HepG2 (cell line): ENCODE measurements around the gene PPRC1. TPM values are rescaled to one million over a fixed set of nuclear protein-coding genes. Genes with fewer than 3 reads are reported as not detected.
A peak's percentile ranks its signal among the peaks of the same experiment; 100 is the strongest.

Experiments used
- ARNT2 ChIP-seq: sonication (generic); formaldehyde crosslinking; IDR thresholded peaks from 2 replicates; pipeline ENCODE4 v1.8.0; 2022; ENCODE audit warnings: mild to moderate bottlenecking, low read depth, missing genetic modification reagents, moderate library complexity
- ATF2 ChIP-seq: sonication (generic); formaldehyde crosslinking; IDR thresholded peaks from 2 replicates; pipeline ENCODE4 v1.4.0; 2020; ENCODE audit warnings: missing genetic modification reagents
- FOXP1 ChIP-seq, 2 experiments: fragments of 450-650 bp in 1 of 2; IDR thresholded peaks; 2 replicates each; pipeline ENCODE4 v1.6.1; 2017 to 2018; ENCODE audit warnings: antibody characterized with exemption in 1 of 2
- GLI4 ChIP-seq: sonication (generic); formaldehyde crosslinking; IDR thresholded peaks from 2 replicates; pipeline ENCODE4 v1.5.1; 2020; ENCODE audit warnings: missing genetic modification reagents, mild to moderate bottlenecking, moderate library complexity, borderline replicate concordance
- HBP1 ChIP-seq: IDR thresholded peaks from 2 replicates; pipeline ENCODE4 v1.6.1; 2016; ENCODE audit warnings: low read depth, control low read depth
- HMGA1 ChIP-seq: sonication (generic); formaldehyde crosslinking; conservative IDR thresholded peaks from 2 replicates; pipeline ENCODE4 v1.4.0; 2020; ENCODE audit warnings: missing genetic modification reagents
- JUND ChIP-seq: sonication (generic); formaldehyde crosslinking; IDR thresholded peaks from 2 replicates; pipeline ENCODE4 v1.8.0; 2022; ENCODE audit warnings: mild to moderate bottlenecking, missing genetic modification reagents
- KAT8 ChIP-seq: IDR thresholded peaks from 2 replicates; pipeline ENCODE4 v1.6.1; 2016; ENCODE audit warnings: missing genetic modification reagents, missing compliant biosample characterization
- POLR2G ChIP-seq: fragments of 200-400 bp; formaldehyde crosslinking; IDR thresholded peaks from 2 replicates; pipeline ENCODE4 v1.6.1; 2018; ENCODE audit warnings: mild to moderate bottlenecking, low read depth, low read length, moderate library complexity
- RAD21 ChIP-seq: fragments of 450-650 bp; formaldehyde crosslinking; IDR thresholded peaks from 2 replicates; pipeline ENCODE4 v1.5.0; 2020; ENCODE audit warnings: mild to moderate bottlenecking
- RXRA ChIP-seq: sonication (generic); formaldehyde crosslinking; IDR thresholded peaks from 2 replicates; pipeline ENCODE4 v1.5.1; 2020; ENCODE audit warnings: missing genetic modification reagents
- SNAPC2 ChIP-seq: sonication (generic); formaldehyde crosslinking; IDR thresholded peaks from 2 replicates; pipeline ENCODE4 v1.8.1; 2022; ENCODE audit warnings: mild to moderate bottlenecking, missing genetic modification reagents
- SRSF9 ChIP-seq: fragments of 200-400 bp; formaldehyde crosslinking; IDR thresholded peaks from 2 replicates; pipeline ENCODE4 v1.6.1; 2018; ENCODE audit warnings: borderline replicate concordance, mild to moderate bottlenecking, low read depth, low read length; ENCODE audit not compliant: insufficient read depth, poor library complexity, severe bottlenecking
- STAT6 ChIP-seq: sonication (generic); formaldehyde crosslinking; IDR thresholded peaks from 2 replicates; pipeline ENCODE4 v1.4.0; 2020; ENCODE audit warnings: missing genetic modification reagents, mild to moderate bottlenecking, borderline replicate concordance
- ZFX ChIP-seq: sonication (generic); formaldehyde crosslinking; IDR thresholded peaks from 2 replicates; pipeline ENCODE4 v1.4.0; 2020; ENCODE audit warnings: mild to moderate bottlenecking, low read depth, missing genetic modification reagents, moderate library complexity
- ZNF274 ChIP-seq: sonication (generic); formaldehyde crosslinking; IDR thresholded peaks from 2 replicates; pipeline ENCODE4 v1.5.1; 2020; ENCODE audit warnings: mild to moderate bottlenecking, missing genetic modification reagents
- ZNF331 ChIP-seq: sonication (generic); formaldehyde crosslinking; IDR thresholded peaks from 2 replicates; pipeline ENCODE4 v1.4.0; 2020; ENCODE audit warnings: missing genetic modification reagents
- ZNF350 ChIP-seq: sonication (generic); formaldehyde crosslinking; IDR thresholded peaks from 2 replicates; pipeline ENCODE4 v1.4.0; 2020; ENCODE audit warnings: mild to moderate bottlenecking, low read depth, missing genetic modification reagents, borderline replicate concordance
- polyA plus RNA-seq, 8 experiments: library from polyadenylated mRNA; depleted of rRNA in 3 of 8; stranded (reverse) in 7 of 8; unstranded in 1 of 8; fragments of >200 nt; fragmentation: Illumina TruSeq in 4 of 8; extraction: Trizol in 4 of 8; gene quantifications; 2 replicates each; pipeline versions ENCODE4 v1.2.1 to v1.2.3, GENCODE V29; 2011 to 2016; ENCODE audit warnings: low read depth in 4 of 8, missing spikeins in 1 of 8, mixed read lengths in 1 of 8; ENCODE audit not compliant: insufficient read depth in 1 of 8
- total RNA-seq, 5 experiments: library from RNA; depleted of rRNA; stranded (reverse); fragments of >200 nt; fragmentation: Illumina TruSeq; extraction: Trizol; gene quantifications; 2 replicates each; pipeline ENCODE4 v1.2.3, GENCODE V29; 2016; ENCODE audit warnings: low read depth in 1 of 5
- TF ChIP-seq, protein P1 (sequence below): IDR thresholded peaks from 2 replicates; pipeline ENCODE4 v1.6.1; 2018; ENCODE audit warnings: missing genetic modification reagents, mild to moderate bottlenecking, missing compliant biosample characterization
- TF ChIP-seq, protein P2 (sequence below): IDR thresholded peaks from 2 replicates; pipeline ENCODE4 v1.6.1; 2016; ENCODE audit warnings: low read depth, borderline replicate concordance
- TF ChIP-seq, protein P3 (sequence below): IDR thresholded peaks from 2 replicates; pipeline ENCODE4 v1.6.1; 2016; ENCODE audit warnings: mild to moderate bottlenecking, missing biosample characterization, missing genetic modification reagents

The PPRC1 gene
- total and polyA plus RNA-seq, 2 of the 13 experiments (the other 11 are each of a cell fraction or from before 2014, with no cell fraction given) = 18.7 to 24.2 TPM

DNA sequence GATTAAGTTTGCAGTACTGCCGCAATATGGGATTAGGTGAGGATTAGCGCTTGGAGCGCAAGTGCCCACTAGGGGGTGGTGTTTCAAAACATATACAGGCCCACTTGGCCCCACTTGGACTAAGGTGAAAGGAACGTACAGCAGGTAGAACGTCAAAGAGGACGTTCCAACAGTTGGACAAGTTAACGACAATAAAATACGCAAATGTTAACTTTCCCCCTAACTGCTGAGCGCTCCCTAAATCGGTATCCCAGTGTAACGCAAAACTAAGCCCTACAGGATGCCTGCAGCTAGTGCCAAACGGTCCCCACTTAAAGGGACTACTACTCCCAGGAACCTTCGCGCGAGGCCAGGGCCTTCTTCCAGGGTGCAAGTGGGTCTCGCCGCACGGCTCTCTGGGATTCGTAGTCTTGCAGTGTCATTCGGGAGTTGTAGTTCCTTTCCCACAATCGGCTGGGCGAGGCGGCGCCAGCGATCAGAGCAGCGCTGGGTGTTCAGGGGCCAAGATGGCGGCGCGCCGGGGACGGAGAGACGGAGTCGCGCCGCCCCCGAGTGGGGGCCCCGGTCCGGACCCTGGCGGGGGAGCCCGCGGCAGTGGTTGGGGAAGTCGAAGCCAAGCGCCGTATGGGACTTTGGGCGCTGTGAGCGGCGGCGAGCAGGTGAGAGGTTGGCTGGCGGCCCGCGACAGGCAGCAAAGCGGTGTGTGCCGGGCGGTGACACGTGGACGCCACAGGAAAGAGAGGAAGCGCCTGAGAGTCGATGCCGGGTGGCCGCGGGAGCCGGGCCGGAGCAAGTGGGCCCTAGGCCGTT lies at the start of gene PPRC1 (continued):
- TF ChIP-seq ATF2 (CRISPR knock-in tag) (peak; percentile 81), KAT8 (CRISPR knock-in tag) (peak; percentile 85), POLR2G (peak; percentile 96), ZFX (CRISPR knock-in tag) (peak; percentile 97), RAD21 (peak; percentile 67), FOXP1 (IDR thresholded peaks at IDR 0.05) (no peak), FOXP1 (CRISPR knock-in tag; IDR thresholded peaks at IDR 0.05) (0 out of 2 replicates have a peak, but pooled peaks have one; percentile 13), ZNF350 (CRISPR knock-in tag) (peak; percentile 79; the same call in 1 of the 2 replicates), HMGA1 (CRISPR knock-in tag) (no peak), SRSF9 (no peak), ZNF331 (CRISPR knock-in tag) (peak; percentile 1; the same call in 1 of the 2 replicates), ZNF274 (CRISPR knock-in tag) (peak; percentile 35; the same call in 1 of the 2 replicates), JUND (CRISPR knock-in tag) (0 out of 2 replicates have a peak, but pooled peaks have one; percentile 8), SNAPC2 (no peak), HBP1 (CRISPR knock-in tag) (0 out of 2 replicates have a peak, but pooled peaks have one; percentile 63), GLI4 (peak; percentile 93; the same call in 1 of the 2 replicates), ARNT2 (0 out of 2 replicates have a peak, but pooled peaks have one; percentile 65), RXRA (peak; percentile 82), STAT6 (CRISPR knock-in tag) (no peak; the same call in 1 of the 2 replicates)
- TF ChIP-seq, protein P1, sequence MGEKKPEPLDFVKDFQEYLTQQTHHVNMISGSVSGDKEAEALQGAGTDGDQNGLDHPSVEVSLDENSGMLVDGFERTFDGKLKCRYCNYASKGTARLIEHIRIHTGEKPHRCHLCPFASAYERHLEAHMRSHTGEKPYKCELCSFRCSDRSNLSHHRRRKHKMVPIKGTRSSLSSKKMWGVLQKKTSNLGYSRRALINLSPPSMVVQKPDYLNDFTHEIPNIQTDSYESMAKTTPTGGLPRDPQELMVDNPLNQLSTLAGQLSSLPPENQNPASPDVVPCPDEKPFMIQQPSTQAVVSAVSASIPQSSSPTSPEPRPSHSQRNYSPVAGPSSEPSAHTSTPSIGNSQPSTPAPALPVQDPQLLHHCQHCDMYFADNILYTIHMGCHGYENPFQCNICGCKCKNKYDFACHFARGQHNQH (CRISPR knock-in tag) = peak; percentile 67; the same call in 1 of the 2 replicates
- TF ChIP-seq, protein P2, sequence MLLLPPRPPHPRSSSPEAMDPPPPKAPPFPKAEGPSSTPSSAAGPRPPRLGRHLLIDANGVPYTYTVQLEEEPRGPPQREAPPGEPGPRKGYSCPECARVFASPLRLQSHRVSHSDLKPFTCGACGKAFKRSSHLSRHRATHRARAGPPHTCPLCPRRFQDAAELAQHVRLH (CRISPR knock-in tag) = 0 out of 2 replicates have a peak, but pooled peaks have one; percentile 42
- TF ChIP-seq, protein P3, sequence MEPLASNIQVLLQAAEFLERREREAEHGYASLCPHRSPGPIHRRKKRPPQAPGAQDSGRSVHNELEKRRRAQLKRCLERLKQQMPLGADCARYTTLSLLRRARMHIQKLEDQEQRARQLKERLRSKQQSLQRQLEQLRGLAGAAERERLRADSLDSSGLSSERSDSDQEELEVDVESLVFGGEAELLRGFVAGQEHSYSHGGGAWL = peak; percentile 24; the same call in 1 of the 2 replicates
